ENCODE measurements around the gene CDH13.

DNA sequence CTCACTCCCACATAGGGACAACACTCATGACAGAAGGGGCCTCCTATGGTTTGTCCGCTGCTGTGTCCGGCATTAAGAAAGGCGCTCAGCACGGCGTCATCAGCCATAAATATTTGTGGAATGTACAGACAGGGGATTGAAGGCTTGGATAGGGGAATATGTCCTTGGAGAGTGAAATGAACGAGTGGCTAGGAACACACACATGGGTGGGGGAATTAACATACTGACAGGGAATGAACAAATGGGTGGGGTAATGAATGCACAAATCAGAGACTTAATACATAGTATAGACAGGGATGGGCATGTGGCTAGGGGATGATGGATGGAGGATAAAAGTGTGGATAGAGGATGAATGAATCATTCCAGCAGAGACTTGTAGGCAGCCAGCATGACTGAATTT lies 1027.0 kb downstream of the CDH13 start:
- no peak for TF ChIP-seq EZH2 (IDR thresholded peaks at IDR 0.05; ENCODE audit: borderline replicate concordance, low read depth, low read length)
- TF ChIP-seq HLTF (IDR thresholded peaks at IDR 0.05): no peak
- no peak for TF ChIP-seq CREB1 (IDR thresholded peaks at IDR 0.05)
- TF ChIP-seq CREB1 (CRISPR knock-in tag; IDR thresholded peaks at IDR 0.05): no peak
- no peak for TF ChIP-seq RFX1 (IDR thresholded peaks at IDR 0.05)
- TF ChIP-seq, protein P1, sequence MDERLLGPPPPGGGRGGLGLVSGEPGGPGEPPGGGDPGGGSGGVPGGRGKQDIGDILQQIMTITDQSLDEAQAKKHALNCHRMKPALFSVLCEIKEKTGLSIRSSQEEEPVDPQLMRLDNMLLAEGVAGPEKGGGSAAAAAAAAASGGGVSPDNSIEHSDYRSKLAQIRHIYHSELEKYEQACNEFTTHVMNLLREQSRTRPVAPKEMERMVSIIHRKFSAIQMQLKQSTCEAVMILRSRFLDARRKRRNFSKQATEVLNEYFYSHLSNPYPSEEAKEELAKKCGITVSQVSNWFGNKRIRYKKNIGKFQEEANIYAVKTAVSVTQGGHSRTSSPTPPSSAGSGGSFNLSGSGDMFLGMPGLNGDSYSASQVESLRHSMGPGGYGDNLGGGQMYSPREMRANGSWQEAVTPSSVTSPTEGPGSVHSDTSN (CRISPR knock-in tag; IDR thresholded peaks at IDR 0.05; ENCODE audit: low read depth): no peak
- TF ChIP-seq, protein P1 (tag; conservative IDR thresholded peaks at IDR 0.05; ENCODE audit: low read depth): no peak
- no peak for TF ChIP-seq ETV5 (CRISPR knock-in tag; IDR thresholded peaks at IDR 0.05; ENCODE audit: low read depth)
- TF ChIP-seq FOSL1 (tag; conservative IDR thresholded peaks at IDR 0.05): no peak
- no peak for TF ChIP-seq GABPB1 (CRISPR knock-in tag; IDR thresholded peaks at IDR 0.05)

Measured in K562 (cell line).